Muscle layer of colon (tissue), 2 donors: Measurements from ENCODE around the gene DYNC2H1.

ENCODE experiments used
- H3K27ac ChIP-seq: one replicate; pipeline ENCODE4 v1.7.0; 2013; ENCODE audit warnings: low read depth, mild to moderate bottlenecking, low read length, moderate library complexity
- H3K27me3 ChIP-seq, 2 donors: one replicate each; pipeline ENCODE4 v1.7.0; 2013; ENCODE audit warnings: low read length in 2 of 2, mild to moderate bottlenecking in 2 of 2; ENCODE audit not compliant: insufficient read depth in 2 of 2, control insufficient read depth in 1 of 2
- H3K36me3 ChIP-seq: one replicate; pipeline ENCODE4 v1.7.0; 2013; ENCODE audit warnings: mild to moderate bottlenecking, low read length; ENCODE audit not compliant: insufficient read depth
- H3K4me1 ChIP-seq: one replicate; pipeline ENCODE4 v1.7.0; 2013; ENCODE audit warnings: mild to moderate bottlenecking, low read length; ENCODE audit not compliant: insufficient read depth
- H3K4me3 ChIP-seq, 2 donors: one replicate each; pipeline ENCODE4 v1.7.0; 2013; ENCODE audit warnings: low read length in 2 of 2, low read depth in 1 of 2, mild to moderate bottlenecking in 1 of 2, moderate library complexity in 1 of 2
- H3K9ac ChIP-seq: one replicate; pipeline ENCODE4 v1.7.0; 2013; ENCODE audit warnings: low read length
- H3K9me3 ChIP-seq: one replicate; pipeline ENCODE4 v1.7.0; 2013; ENCODE audit warnings: mild to moderate bottlenecking, low read length
- donor health status: abdominal sarcoma.
- donor health status: Adenocarcinoma of cecum.

Gene DYNC2H1

GRCh38 chr11:103497268-103497667 is 388.0 kb downstream of the DYNC2H1 start:
- Histone ChIP-seq H3K4me1 (no peaks in the 10 kb centered on the region), H3K4me3 (no peak overlapping the region), H3K9me3 (no peaks in the 10 kb centered on the region), H3K36me3 (no peaks in the 10 kb centered on the region), H3K27me3 (no peaks in the 10 kb centered on the region), H3K9ac (no peak overlapping the region), H3K27ac (no peak overlapping the region)

DNA sequence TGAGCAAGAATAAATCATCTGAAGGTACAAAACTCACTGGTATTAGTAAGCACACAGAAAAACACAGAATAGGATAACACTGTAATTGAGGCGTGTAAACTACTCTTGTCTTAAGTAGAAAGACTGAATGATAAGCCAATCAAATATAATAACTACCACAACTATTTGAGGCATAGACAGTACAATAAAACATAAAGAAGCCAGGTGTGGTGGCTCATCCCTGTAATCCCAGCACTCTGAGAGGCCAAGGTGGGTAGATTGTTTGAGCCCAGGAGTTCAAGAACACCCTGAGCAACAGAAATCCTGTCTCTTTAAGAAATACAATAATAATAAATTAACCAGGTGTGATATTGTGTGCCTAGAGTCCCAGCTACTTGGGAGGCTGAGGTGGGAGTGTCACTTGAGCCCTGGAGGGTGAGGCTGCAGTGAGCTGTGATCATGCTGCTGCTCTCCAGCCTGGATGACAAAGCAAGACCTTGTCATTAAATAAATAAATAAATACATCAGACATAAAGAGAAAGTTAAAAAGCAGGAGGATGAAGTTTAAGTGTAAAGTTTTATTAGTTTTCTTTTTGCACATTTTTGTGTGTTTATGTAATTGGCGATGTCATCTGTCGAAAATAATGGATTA is 390.6 kb downstream of the DYNC2H1 start:
- Histone ChIP-seq H3K9ac (no peak overlapping the region), H3K9me3 (no peaks in the 10 kb centered on the region), H3K27ac (no peak overlapping the region), H3K36me3 (no peaks in the 10 kb centered on the region), H3K27me3 (no peaks in the 10 kb centered on the region), H3K4me3 (no peak overlapping the region), H3K4me1 (no peaks in the 10 kb centered on the region)

- H3K27ac ChIP-seq = no peak overlapping the region
- H3K4me3 ChIP-seq = no peak overlapping the region
- H3K36me3 ChIP-seq = no peaks in the 10 kb centered on the region
- no peaks in the 10 kb centered on the region for H3K27me3 ChIP-seq
- no peaks in the 10 kb centered on the region for H3K4me1 ChIP-seq
- H3K9me3 ChIP-seq = no peaks in the 10 kb centered on the region
- no peak overlapping the region for H3K9ac ChIP-seq
Observed at GRCh38 chr11:103515283-103515682, 406.1 kb downstream of the DYNC2H1 start.

DNA sequence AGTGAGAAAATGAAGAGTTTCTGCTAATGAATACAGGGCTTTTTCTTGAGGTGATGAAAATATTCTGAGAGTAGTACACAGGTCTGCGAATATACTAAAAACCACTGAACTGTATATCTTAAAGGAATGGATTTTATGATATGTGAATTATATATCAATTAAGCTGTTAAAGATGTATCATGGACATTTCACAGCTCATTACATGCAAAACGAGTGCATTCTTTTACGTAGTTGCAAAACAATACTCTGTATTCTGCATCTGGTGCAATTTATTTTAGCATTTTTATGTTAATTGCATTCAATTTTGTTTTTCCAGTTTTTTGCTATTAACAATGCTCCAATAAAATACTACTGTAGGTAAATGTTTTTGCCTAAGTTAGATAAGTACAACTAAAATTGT is 411.6 kb downstream of the DYNC2H1 start:
- Histone ChIP-seq H3K4me1 (no peaks in the 10 kb centered on the region), H3K4me3 (no peak overlapping the region), H3K36me3 (no peaks in the 10 kb centered on the region), H3K9me3 (no peaks in the 10 kb centered on the region), H3K27ac (no peak overlapping the region), H3K27me3 (no peaks in the 10 kb centered on the region), H3K9ac (no peak overlapping the region)

- Histone ChIP-seq H3K9me3 (no peaks in the 10 kb centered on the region), H3K27ac (no peak overlapping the region), H3K4me1 (no peaks in the 10 kb centered on the region), H3K9ac (no peak overlapping the region), H3K27me3 (no peaks in the 10 kb centered on the region), H3K4me3 (no peak overlapping the region), H3K36me3 (no peaks in the 10 kb centered on the region)
Observed at GRCh38 chr11:103525069-103525468, 415.8 kb downstream of the DYNC2H1 start.

- H3K9me3 ChIP-seq = no peaks in the 10 kb centered on the region
- no peak overlapping the region for H3K27ac ChIP-seq
- no peak overlapping the region for H3K9ac ChIP-seq
- no peak overlapping the region for H3K4me3 ChIP-seq
- no peaks in the 10 kb centered on the region for H3K36me3 ChIP-seq
- no peaks in the 10 kb centered on the region for H3K27me3 ChIP-seq
- no peaks in the 10 kb centered on the region for H3K4me1 ChIP-seq
Observed at GRCh38 chr11:103528046-103528445, 418.8 kb downstream of the DYNC2H1 start.

GRCh38 chr11:103528596-103528995 is 419.4 kb downstream of the DYNC2H1 start:
- Histone ChIP-seq H3K9me3 (no peaks in the 10 kb centered on the region), H3K4me1 (no peaks in the 10 kb centered on the region), H3K4me3 (no peak overlapping the region), H3K27me3 (no peaks in the 10 kb centered on the region), H3K36me3 (no peaks in the 10 kb centered on the region), H3K9ac (no peak overlapping the region), H3K27ac (no peak overlapping the region)

- no peak overlapping the region for H3K27ac ChIP-seq
- no peak overlapping the region for H3K4me3 ChIP-seq
- H3K36me3 ChIP-seq = no peaks in the 10 kb centered on the region
- no peaks in the 10 kb centered on the region for H3K9me3 ChIP-seq
- H3K4me1 ChIP-seq = no peaks in the 10 kb centered on the region
- H3K9ac ChIP-seq = no peak overlapping the region
- no peaks in the 10 kb centered on the region for H3K27me3 ChIP-seq
Observed at GRCh38 chr11:103529181-103529684, 420.0 kb downstream of the DYNC2H1 start.
